GM23338 (cell line): ENCODE measurements around the gene ATP2B1. TPM values are rescaled to one million over a fixed set of nuclear protein-coding genes. Genes with fewer than 3 reads are reported as not detected.

Source experiments
- ATAC-seq: fragments of 200-7000 bp; cut with Tn5 transposase; 3 replicates; pipeline ENCODE4 v1.9.1; 2020
- DNase-seq: peaks from one replicate; pipeline ENCODE4 v3.0.0-alpha.2; 2015; ENCODE audit warnings: low spot score
- H2AFZ ChIP-seq: fragments of 200-600 bp; sonication (generic); 2 replicates; pipeline ENCODE4 v1.8.0; 2016; ENCODE audit warnings: antibody characterized with exemption, mild to moderate bottlenecking, moderate library complexity
- H3F3A ChIP-seq: fragments of 200-600 bp; sonication (generic); replicated peaks from 2 replicates; pipeline ENCODE4 v1.8.0; 2017; ENCODE audit warnings: antibody characterized with exemption, mixed run types, low read depth
- H3K27ac ChIP-seq: fragments of 200-600 bp; sonication (generic); 2 replicates; pipeline ENCODE4 v1.6.1; 2016; ENCODE audit warnings: low read depth
- H3K27me3 ChIP-seq: fragments of 200-600 bp; sonication (generic); 2 replicates; pipeline ENCODE4 v1.8.0; 2016; ENCODE audit warnings: mild to moderate bottlenecking, mixed run types, moderate library complexity; ENCODE audit not compliant: insufficient read depth
- H3K36me3 ChIP-seq: fragments of 200-600 bp; sonication (generic); 2 replicates; pipeline ENCODE4 v1.8.0; 2016; ENCODE audit warnings: mild to moderate bottlenecking; ENCODE audit not compliant: insufficient read depth
- H3K4me1 ChIP-seq: fragments of 200-600 bp; sonication (generic); 2 replicates; pipeline ENCODE4 v1.8.0; 2016; ENCODE audit warnings: mild to moderate bottlenecking, moderate library complexity; ENCODE audit not compliant: insufficient read depth
- H3K4me2 ChIP-seq: fragments of 200-600 bp; sonication (generic); 2 replicates; pipeline ENCODE4 v1.7.1; 2017; ENCODE audit warnings: mixed run types
- H3K4me3 ChIP-seq: fragments of 200-600 bp; sonication (generic); 2 replicates; pipeline ENCODE4 v1.6.1; 2016; ENCODE audit warnings: mixed run types
- H3K79me2 ChIP-seq: fragments of 200-600 bp; sonication (generic); replicated peaks from 2 replicates; pipeline ENCODE4 v1.8.0; 2017; ENCODE audit warnings: mild to moderate bottlenecking; ENCODE audit not compliant: insufficient read depth
- H3K9me2 ChIP-seq: fragments of 200-600 bp; sonication (generic); 2 replicates; pipeline ENCODE4 v1.8.0; 2017; ENCODE audit not compliant: insufficient read depth
- H4K20me1 ChIP-seq: fragments of 200-600 bp; sonication (generic); replicated peaks from 2 replicates; pipeline ENCODE4 v1.8.0; 2017; ENCODE audit warnings: mild to moderate bottlenecking; ENCODE audit not compliant: insufficient read depth
- H3K27ac Mint-ChIP-seq: 2 replicates; pipeline ENCODE4 v1.8.0; 2020; ENCODE audit warnings: inconsistent platforms, mild to moderate bottlenecking, moderate library complexity, mixed read lengths
- H3K27me3 Mint-ChIP-seq: 3 replicates; pipeline ENCODE4 v1.8.0; 2022; ENCODE audit warnings: low read depth, mild to moderate bottlenecking, moderate library complexity, mixed read lengths, inconsistent platforms; ENCODE audit not compliant: insufficient read depth, poor library complexity
- H3K36me3 Mint-ChIP-seq: 3 replicates; pipeline ENCODE4 v1.8.0; 2021; ENCODE audit warnings: low read depth, mild to moderate bottlenecking, inconsistent platforms, moderate library complexity, mixed read lengths
- H3K4me1 Mint-ChIP-seq: 3 replicates; pipeline ENCODE4 v1.8.0; 2020; ENCODE audit warnings: mild to moderate bottlenecking, inconsistent platforms, mixed read lengths
- H3K4me3 Mint-ChIP-seq: 3 replicates; pipeline ENCODE4 v1.8.0; 2021; ENCODE audit warnings: moderate library complexity, mild to moderate bottlenecking, inconsistent platforms, mixed read lengths
- H3K9me3 Mint-ChIP-seq: 3 replicates; pipeline ENCODE4 v1.8.0; 2020; ENCODE audit warnings: moderate library complexity, mild to moderate bottlenecking, inconsistent platforms, mixed read lengths
- CREB1 ChIP-seq: fragments of 250-450 bp; sonication (Bioruptor Pico); IDR thresholded peaks from 2 replicates; pipeline ENCODE4 v1.5.0; 2020; ENCODE audit warnings: low read depth, mild to moderate bottlenecking, moderate library complexity
- CTCF ChIP-seq, 2 experiments: fragments of 200-600 bp in 1 of 2; sonication (generic) in 1 of 2; conservative IDR thresholded peaks; 2 replicates each; pipeline versions ENCODE4 v1.5.1 to v1.6.1; 2016 to 2017; ENCODE audit warnings: antibody characterized with exemption in 2 of 2, low read depth in 2 of 2, mild to moderate bottlenecking in 2 of 2, moderate library complexity in 1 of 2
- ETS1 ChIP-seq: IDR thresholded peaks from 2 replicates; pipeline ENCODE4 v1.6.1; 2016; ENCODE audit warnings: antibody characterized with exemption
- EZH2 ChIP-seq: fragments of 200-600 bp; sonication (generic); IDR thresholded peaks from one replicate; pipeline ENCODE4 v1.8.0; 2017; ENCODE audit warnings: antibody characterized with exemption, mild to moderate bottlenecking, low read depth; ENCODE audit not compliant: unreplicated experiment
- EZH2phosphoT487 ChIP-seq: fragments of 200-600 bp; sonication (generic); IDR thresholded peaks from one replicate; pipeline ENCODE4 v1.8.1; 2018; ENCODE audit warnings: antibody characterized with exemption; ENCODE audit not compliant: unreplicated experiment
- JUNB ChIP-seq: IDR thresholded peaks from one replicate; pipeline ENCODE4 v1.6.1; 2016; ENCODE audit warnings: antibody characterized with exemption; ENCODE audit not compliant: unreplicated experiment
- NANOG ChIP-seq: IDR thresholded peaks from 2 replicates; pipeline ENCODE4 v1.6.1; 2016; ENCODE audit warnings: antibody characterized with exemption, borderline replicate concordance
- POLR2AphosphoS5 ChIP-seq: IDR thresholded peaks from 2 replicates; pipeline ENCODE4 v1.6.1; 2016; ENCODE audit warnings: antibody characterized with exemption, low read depth
- STAT1 ChIP-seq: IDR thresholded peaks from one replicate; pipeline ENCODE4 v1.6.1; 2016; ENCODE audit warnings: antibody characterized with exemption; ENCODE audit not compliant: unreplicated experiment
- ZNF114 ChIP-seq: fragments of 250-450 bp; sonication (Bioruptor Pico); IDR thresholded peaks from 2 replicates; pipeline ENCODE4 v1.5.0; 2020; ENCODE audit warnings: mild to moderate bottlenecking, moderate library complexity
- ZNF331 ChIP-seq: fragments of 250-450 bp; sonication (Bioruptor Pico); IDR thresholded peaks from 2 replicates; pipeline ENCODE4 v1.5.0; 2020; ENCODE audit warnings: low read depth, mild to moderate bottlenecking, moderate library complexity
- polyA plus RNA-seq: library from polyadenylated mRNA; unstranded; fragments of >200 nt; fragmentation: Nextera tagmentation; extraction: Ambion mirVana; gene quantifications from 2 replicates; pipeline ENCODE4 v1.2.1, GENCODE V29; 2016
- total RNA-seq: library from RNA; depleted of rRNA; stranded (reverse); fragments of >200 nt; shearing (Covaris generic); gene quantifications from 2 replicates; pipeline ENCODE4 v1.2.3, GENCODE V29; 2014
- TF ChIP-seq, protein P1 (sequence below): fragments of 250-450 bp; sonication (Bioruptor Pico); IDR thresholded peaks from 2 replicates; pipeline ENCODE4 v1.5.0; 2020; ENCODE audit warnings: mild to moderate bottlenecking, moderate library complexity
- TF ChIP-seq, protein P2 (sequence below): IDR thresholded peaks from one replicate; pipeline ENCODE4 v1.6.1; 2018; ENCODE audit warnings: antibody characterized with exemption; ENCODE audit not compliant: unreplicated experiment

ATP2B1 gene
- total and polyA plus RNA-seq, 2 experiments from 2014 or later: 39.3 to 42.3 TPM

DNA sequence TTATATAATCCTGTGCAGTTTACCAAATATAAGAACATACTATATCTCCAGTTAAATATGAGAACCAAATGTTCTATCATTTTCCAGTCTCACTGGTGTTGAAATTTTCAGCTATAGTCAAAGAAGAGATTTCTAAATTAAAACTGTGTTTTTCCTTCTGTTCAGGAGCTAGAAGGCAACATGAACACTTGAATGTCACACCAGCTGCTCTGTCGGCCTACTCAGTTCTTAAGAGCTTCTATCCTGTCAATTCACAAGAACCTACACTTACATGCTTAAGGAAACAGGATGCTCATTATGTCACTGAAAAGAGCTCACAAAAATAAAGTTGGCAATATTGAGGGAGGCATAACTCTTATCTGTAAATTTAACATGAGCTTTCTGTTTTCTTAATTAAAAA, 43.1 kb downstream of the ATP2B1 start:
- H3K36me3 Mint-ChIP-seq: no peaks in the 10 kb centered on the region

More for the DNA sequence above, 43.1 kb downstream of the ATP2B1 start:
- peaks cover 5% of the 10 kb centered on the region; the same call in 1 of the 2 replicates for H4K20me1 ChIP-seq
- TF ChIP-seq STAT1 (no peak), EZH2 (no peak), NANOG (no peak), EZH2phosphoT487 (no peak), JUNB (no peak), POLR2AphosphoS5 (no peak), CTCF (conservative IDR thresholded peaks at IDR 0.05; ENCODE audit: low read depth in 2 of 2) (no peak), ZNF114 (no peak), ZNF331 (no peak), ETS1 (no peak), CREB1 (CRISPR knock-in tag) (no peak)
- TF ChIP-seq, protein P1, sequence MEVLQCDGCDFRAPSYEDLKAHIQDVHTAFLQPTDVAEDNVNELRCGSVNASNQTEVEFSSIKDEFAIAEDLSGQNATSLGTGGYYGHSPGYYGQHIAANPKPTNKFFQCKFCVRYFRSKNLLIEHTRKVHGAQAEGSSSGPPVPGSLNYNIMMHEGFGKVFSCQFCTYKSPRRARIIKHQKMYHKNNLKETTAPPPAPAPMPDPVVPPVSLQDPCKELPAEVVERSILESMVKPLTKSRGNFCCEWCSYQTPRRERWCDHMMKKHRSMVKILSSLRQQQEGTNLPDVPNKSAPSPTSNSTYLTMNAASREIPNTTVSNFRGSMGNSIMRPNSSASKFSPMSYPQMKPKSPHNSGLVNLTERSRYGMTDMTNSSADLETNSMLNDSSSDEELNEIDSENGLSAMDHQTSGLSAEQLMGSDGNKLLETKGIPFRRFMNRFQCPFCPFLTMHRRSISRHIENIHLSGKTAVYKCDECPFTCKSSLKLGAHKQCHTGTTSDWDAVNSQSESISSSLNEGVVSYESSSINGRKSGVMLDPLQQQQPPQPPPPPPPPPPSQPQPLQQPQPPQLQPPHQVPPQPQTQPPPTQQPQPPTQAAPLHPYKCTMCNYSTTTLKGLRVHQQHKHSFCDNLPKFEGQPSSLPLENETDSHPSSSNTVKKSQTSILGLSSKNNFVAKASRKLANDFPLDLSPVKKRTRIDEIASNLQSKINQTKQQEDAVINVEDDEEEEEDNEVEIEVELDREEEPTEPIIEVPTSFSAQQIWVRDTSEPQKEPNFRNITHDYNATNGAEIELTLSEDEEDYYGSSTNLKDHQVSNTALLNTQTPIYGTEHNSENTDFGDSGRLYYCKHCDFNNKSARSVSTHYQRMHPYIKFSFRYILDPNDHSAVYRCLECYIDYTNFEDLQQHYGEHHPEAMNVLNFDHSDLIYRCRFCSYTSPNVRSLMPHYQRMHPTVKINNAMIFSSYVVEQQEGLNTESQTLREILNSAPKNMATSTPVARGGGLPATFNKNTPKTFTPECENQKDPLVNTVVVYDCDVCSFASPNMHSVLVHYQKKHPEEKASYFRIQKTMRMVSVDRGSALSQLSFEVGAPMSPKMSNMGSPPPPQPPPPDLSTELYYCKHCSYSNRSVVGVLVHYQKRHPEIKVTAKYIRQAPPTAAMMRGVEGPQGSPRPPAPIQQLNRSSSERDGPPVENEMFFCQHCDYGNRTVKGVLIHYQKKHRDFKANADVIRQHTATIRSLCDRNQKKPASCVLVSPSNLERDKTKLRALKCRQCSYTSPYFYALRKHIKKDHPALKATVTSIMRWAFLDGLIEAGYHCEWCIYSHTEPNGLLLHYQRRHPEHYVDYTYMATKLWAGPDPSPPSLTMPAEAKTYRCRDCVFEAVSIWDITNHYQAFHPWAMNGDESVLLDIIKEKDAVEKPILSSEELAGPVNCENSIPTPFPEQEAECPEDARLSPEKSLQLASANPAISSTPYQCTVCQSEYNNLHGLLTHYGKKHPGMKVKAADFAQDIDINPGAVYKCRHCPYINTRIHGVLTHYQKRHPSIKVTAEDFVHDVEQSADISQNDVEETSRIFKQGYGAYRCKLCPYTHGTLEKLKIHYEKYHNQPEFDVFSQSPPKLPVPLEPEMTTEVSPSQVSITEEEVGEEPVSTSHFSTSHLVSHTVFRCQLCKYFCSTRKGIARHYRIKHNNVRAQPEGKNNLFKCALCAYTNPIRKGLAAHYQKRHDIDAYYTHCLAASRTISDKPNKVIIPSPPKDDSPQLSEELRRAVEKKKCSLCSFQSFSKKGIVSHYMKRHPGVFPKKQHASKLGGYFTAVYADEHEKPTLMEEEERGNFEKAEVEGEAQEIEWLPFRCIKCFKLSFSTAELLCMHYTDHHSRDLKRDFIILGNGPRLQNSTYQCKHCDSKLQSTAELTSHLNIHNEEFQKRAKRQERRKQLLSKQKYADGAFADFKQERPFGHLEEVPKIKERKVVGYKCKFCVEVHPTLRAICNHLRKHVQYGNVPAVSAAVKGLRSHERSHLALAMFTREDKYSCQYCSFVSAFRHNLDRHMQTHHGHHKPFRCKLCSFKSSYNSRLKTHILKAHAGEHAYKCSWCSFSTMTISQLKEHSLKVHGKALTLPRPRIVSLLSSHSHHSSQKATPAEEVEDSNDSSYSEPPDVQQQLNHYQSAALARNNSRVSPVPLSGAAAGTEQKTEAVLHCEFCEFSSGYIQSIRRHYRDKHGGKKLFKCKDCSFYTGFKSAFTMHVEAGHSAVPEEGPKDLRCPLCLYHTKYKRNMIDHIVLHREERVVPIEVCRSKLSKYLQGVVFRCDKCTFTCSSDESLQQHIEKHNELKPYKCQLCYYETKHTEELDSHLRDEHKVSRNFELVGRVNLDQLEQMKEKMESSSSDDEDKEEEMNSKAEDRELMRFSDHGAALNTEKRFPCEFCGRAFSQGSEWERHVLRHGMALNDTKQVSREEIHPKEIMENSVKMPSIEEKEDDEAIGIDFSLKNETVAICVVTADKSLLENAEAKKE (CRISPR knock-in tag): no peak
- TF ChIP-seq, protein P2, sequence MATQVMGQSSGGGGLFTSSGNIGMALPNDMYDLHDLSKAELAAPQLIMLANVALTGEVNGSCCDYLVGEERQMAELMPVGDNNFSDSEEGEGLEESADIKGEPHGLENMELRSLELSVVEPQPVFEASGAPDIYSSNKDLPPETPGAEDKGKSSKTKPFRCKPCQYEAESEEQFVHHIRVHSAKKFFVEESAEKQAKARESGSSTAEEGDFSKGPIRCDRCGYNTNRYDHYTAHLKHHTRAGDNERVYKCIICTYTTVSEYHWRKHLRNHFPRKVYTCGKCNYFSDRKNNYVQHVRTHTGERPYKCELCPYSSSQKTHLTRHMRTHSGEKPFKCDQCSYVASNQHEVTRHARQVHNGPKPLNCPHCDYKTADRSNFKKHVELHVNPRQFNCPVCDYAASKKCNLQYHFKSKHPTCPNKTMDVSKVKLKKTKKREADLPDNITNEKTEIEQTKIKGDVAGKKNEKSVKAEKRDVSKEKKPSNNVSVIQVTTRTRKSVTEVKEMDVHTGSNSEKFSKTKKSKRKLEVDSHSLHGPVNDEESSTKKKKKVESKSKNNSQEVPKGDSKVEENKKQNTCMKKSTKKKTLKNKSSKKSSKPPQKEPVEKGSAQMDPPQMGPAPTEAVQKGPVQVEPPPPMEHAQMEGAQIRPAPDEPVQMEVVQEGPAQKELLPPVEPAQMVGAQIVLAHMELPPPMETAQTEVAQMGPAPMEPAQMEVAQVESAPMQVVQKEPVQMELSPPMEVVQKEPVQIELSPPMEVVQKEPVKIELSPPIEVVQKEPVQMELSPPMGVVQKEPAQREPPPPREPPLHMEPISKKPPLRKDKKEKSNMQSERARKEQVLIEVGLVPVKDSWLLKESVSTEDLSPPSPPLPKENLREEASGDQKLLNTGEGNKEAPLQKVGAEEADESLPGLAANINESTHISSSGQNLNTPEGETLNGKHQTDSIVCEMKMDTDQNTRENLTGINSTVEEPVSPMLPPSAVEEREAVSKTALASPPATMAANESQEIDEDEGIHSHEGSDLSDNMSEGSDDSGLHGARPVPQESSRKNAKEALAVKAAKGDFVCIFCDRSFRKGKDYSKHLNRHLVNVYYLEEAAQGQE: no peak
- H3K27ac ChIP-seq: no peak overlapping the region
- peaks cover 48% of the 10 kb centered on the region for H3K79me2 ChIP-seq
- no peaks in the 10 kb centered on the region for H3F3A ChIP-seq
- H3K4me1 ChIP-seq: no peaks in the 10 kb centered on the region
- H3K27me3 ChIP-seq: no peaks in the 10 kb centered on the region
- 0 out of 2 replicates have a peak, but pooled peaks cover 3% of the 10 kb centered on the region for H3K9me2 ChIP-seq
- Mint-ChIP-seq H3K4me3 (no peak overlapping the region), H3K27ac (no peak overlapping the region), H3K4me1 (peaks cover 3% of the 10 kb centered on the region; the same call in 2 of the 3 replicates), H3K9me3 (no peaks in the 10 kb centered on the region), H3K27me3 (no peaks in the 10 kb centered on the region)
- DNase-seq (no peak), ATAC-seq (no peak)
- H3K36me3 ChIP-seq: no peaks in the 10 kb centered on the region
- no peak overlapping the region for H2AFZ ChIP-seq
- no peak overlapping the region for H3K4me2 ChIP-seq
- H3K4me3 ChIP-seq: no peak overlapping the region
